Measurements from ENCODE around the gene LRRC46.

LRRC46 gene

DNA sequence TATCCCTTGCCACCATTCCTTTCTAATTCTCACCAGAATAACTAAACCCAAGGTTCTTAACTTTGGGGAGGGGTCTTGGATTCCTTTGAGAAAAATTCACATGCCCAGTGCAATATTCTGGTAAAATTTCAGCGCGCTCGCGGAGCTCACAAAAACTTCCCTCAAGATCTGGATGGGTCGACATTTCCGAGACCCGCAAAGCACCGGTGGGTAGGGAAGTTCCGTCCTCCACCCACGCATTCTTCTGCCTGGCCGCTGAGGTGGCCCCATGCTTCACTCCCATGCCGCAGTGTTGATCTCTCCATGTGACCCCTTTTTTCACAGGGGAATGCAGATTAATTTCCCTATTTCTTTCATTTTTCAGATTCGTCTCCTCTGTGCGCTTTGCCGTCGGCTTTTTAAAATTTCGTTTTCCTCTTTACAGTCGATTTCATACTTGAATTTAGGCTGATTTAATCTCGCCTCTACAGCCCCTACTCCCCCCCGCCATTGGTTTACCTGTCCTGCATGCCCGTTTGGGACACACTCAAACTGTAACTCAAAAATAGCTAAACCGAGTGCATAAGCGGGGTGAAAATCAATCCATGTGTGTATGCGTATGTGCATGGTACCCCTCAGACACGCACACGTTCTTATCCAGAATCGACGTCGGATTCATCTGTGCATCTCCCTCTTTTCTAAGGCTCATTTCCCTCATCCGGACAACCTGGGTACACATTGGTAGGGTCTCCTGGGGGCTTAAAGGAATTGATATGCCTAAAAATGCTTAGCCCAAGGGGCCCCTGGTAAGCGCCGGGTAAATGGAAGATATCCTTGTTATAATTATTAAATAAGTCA is 20.9 kb downstream of the LRRC46 start:
- no peak for DNase-seq (ENCODE audit: low spot score)

GRCh38 chr17:47853616-47854015 is 22.1 kb downstream of the LRRC46 start:
- DNase-seq (ENCODE audit: low spot score): no peak

DNA sequence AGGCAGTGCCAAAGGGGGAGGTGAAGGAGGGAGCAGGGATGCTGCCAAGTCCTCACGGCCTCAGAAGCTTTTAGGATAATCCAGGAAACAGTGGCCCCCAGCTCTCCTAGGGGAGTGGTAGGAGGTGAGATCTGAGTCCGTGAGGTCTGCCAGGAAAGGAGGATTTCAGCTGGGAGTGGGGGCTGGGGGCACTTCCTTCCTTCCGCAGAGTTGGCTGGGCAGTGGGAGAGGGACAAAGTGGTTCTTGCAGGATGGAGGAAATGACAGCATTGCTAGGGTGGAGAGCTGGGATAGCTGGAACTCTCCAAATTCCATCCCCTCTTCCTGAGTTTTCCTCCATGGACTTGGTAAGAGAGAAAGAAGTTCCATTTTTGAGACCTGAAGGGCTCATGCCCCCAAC is 24.3 kb downstream of the LRRC46 start:
- DNase-seq (ENCODE audit: low spot score): no peak

DNA sequence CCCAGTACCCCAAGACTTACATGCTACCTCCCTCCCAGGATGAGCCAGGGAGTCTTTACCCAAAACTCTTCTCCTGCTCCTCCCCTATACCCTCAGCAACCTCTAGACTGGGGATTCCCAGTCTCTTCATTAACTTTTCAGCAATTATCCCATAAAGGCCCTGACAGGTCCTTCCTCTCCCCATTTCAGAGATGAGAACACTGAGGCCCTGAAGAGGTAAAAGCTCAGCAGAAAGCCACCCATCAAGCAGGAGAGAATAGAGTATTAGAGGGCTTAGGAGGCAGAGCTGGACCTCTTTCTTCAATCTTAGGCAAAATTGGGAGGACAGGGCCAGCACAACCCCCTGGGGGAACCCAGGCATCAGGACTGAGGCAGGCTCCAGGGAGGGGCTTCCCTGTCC is 25.4 kb downstream of the LRRC46 start:
- no peak for DNase-seq (ENCODE audit: low spot score)

GRCh38 chr17:47857551-47858455 is 26.3 kb downstream of the LRRC46 start:
- DNase-seq (ENCODE audit: low spot score): no peak

GRCh38 chr17:47860386-47860785 is 28.9 kb downstream of the LRRC46 start:
- DNase-seq (ENCODE audit: low spot score): no peak

DNA sequence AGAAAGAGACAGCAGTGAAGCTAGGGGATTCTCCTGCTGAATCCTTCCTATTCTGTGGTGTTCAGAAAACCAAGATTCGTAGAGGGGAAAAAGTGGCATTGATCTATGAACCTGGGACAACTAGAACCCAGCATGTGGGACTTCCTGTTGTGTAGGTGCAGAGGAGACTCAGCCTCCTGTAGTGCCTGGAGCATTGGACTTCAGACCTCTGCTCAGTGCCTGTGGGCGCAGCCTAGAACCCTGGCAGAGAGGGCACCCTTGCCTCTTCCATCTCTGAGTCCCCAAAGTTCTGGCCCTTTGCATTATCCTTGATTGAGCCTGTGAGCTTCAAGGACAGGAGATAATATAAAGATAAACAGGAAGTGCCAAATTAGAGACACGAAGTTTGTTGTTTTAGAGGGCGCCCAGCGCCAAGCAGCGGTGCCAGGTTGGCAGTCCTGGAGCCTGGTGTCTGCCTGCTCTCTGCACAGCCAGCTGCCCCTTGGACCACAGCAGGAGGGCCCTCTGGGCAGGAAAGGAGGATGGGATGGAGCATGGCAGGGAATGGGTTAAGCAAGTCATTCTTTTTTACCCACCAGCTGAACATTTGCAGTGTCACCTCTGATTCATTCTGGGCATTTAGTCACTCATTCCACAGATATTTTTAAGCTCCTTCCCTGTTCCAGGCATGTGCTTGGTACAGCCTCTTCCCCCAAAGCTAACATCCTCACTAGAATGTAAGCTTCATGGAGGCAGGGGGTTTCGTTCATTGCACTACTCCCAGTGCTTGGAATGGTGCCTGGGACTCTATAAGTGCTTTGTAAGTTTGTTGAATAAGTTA is 31.4 kb downstream of the LRRC46 start:
- DNase-seq (ENCODE audit: low spot score): no peak

GRCh38 chr17:47864791-47865216 is 33.3 kb downstream of the LRRC46 start:
- peak; percentile 48 for DNase-seq (ENCODE audit: low spot score)

GRCh38 chr17:47866941-47867340 is 35.5 kb downstream of the LRRC46 start:
- DNase-seq (ENCODE audit: low spot score): no peak

- no peak for DNase-seq (ENCODE audit: low spot score)
Observed at GRCh38 chr17:47867813-47868533, 36.5 kb downstream of the LRRC46 start.

DNA sequence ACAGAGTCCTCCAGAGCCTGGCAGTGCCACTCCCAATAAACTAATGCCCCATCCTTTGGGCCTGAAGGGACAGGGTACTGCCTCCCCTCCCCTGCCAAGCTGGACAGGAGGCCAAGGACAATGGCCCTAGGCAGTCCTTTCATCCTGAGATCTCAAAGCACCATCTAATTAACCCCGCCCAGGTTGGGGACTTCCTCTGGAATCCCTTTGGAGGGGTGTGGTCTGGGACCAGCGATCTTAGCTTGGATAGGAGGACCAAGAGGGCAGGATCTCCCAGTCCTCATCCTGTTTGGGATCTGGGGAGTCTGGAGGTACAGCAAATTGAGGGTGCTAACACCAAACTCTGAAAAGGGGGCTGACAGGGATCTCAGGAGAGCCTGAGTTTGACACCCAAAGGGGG is 37.6 kb downstream of the LRRC46 start:
- no peak for DNase-seq (ENCODE audit: low spot score)

DNA sequence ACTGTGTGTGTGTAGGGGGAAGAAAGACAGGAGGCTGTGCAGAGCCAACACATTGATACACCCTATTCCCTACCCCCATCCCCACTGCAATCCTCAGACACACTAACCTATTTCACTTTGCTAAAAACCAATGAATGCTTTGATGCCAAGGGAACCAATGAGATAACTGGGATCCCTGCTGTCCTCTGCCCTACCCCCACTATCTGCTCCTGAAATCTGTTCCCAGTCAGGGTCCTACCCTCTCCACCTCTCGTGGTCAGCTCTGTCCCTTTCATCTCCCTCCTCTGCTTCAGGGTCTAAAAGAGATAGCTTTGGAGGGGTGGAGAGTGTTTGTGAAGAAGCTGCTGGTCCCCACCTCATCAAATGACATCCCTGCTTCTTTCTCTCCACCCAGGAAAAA is 38.6 kb downstream of the LRRC46 start:
- no peak for DNase-seq (ENCODE audit: low spot score)

- DNase-seq (ENCODE audit: low spot score): no peak
Observed at GRCh38 chr17:47871048-47871447, 39.6 kb downstream of the LRRC46 start.

DNA sequence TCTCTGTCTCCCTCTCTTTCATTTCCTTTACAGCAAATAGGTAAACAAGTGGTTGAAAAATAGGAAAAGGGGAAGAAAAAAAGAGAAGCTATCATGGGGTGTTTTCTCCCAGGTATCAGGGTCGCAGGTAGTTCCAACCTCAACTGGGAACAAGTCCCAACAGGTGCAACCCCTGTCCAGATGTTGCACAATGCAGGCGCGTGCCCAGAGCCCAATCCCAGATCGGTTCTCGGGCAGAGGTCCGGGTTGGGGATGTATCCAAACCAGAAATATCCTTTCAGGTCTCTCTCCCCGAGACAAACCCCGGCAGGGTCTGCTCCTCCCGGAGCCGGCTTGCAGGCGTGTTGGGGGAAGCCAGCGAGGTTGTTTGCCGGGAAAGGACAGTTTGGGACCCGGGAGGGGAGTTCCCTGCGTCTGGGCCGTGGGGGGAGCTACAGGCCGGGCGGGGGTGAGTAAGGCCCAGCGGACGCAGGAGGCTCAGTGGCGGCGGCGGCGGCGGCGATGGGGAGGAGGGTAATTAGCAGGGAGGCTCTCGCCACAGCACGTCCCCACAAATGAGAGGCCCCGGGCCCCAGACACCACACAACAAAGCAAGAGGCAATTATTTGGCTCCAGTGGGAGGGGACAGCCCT is 40.7 kb downstream of the LRRC46 start:
- DNase-seq (ENCODE audit: low spot score): no peak

GRCh38 chr17:47872651-47873161 is 41.2 kb downstream of the LRRC46 start:
- no peak for DNase-seq (ENCODE audit: low spot score)

GRCh38 chr17:47873200-47874090 is 42.0 kb downstream of the LRRC46 start:
- no peak for DNase-seq (ENCODE audit: low spot score)

DNA sequence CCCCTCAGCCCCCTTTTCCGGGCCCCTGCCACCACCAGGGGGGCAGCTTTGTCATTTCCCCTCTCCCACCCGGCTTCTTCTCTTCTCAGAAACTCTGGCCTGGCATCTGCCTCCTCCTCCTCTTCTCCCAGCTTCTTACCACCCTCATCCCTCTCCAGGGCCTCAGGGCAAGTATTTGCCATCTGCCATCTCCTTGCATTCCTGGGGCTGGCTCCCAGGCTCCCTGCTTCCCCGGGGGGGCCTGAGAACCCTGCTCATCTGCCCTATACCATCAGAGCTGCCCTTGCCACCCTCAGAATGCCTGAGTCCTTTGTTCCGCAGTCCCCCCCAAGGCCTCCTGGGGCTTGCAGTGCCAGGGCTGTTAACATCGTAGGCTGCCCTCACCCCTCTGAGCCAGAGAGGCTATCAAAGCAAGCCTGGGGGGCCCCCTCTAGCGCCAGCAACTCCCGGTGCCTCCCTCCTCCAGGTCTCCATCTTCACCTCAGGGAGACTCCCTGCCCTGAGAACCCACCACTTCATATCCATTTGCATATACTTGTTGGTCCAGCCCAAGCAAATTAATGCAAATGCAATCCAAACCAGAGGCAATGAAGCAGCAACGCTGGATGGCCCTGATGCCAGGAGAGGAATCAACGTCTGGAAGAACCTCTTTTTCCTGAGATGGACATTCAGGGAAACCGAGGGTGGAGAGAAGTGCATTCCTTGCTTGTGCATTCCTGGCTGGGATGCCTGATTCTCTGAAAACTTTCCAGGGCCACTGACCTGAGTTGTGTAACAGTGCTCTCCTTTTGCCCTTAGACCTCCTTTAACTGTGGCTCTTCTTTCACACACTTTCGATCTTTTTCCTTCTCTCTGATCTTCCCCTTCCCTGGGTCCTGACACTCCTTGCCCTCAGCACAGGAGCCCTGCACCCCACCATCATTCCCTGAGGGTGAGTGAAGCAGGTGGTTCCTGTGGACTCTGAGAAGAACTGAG is 43.8 kb downstream of the LRRC46 start:
- DNase-seq (ENCODE audit: low spot score): no peak

GRCh38 chr17:47877368-47878034 is 46.0 kb downstream of the LRRC46 start:
- DNase-seq (ENCODE audit: low spot score): no peak
